Liver (tissue), 9 donors: Measurements from ENCODE around the gene SAC3D1. TPM values are rescaled to one million over a fixed set of nuclear protein-coding genes. Genes with fewer than 3 reads are reported as not detected.

Experiments
- DNase-seq: peaks from one replicate; pipeline ENCODE4 v3.0.0-alpha.2; 2017; ENCODE audit warnings: low spot score
- H3K27ac ChIP-seq, 2 donors: one replicate each; pipeline ENCODE4 v1.7.0; 2013; ENCODE audit warnings: inconsistent platforms in 2 of 2, low read length in 2 of 2, control low read depth in 1 of 2, low read depth in 1 of 2, mild to moderate bottlenecking in 1 of 2
- H3K27me3 ChIP-seq, 4 donors: one replicate each; pipeline versions ENCODE4 v1.6.1 to v1.7.0; 2013; ENCODE audit warnings: low read length in 3 of 4, inconsistent platforms in 1 of 4, mild to moderate bottlenecking in 1 of 4, moderate library complexity in 1 of 4; ENCODE audit not compliant: control insufficient read depth in 4 of 4, insufficient read depth in 4 of 4
- H3K36me3 ChIP-seq, 4 donors: one replicate each; pipeline versions ENCODE4 v1.6.1 to v1.7.0; 2013; ENCODE audit warnings: low read length in 3 of 4, mild to moderate bottlenecking in 3 of 4, low read depth in 1 of 4, moderate library complexity in 1 of 4; ENCODE audit not compliant: control insufficient read depth in 4 of 4, insufficient read depth in 3 of 4
- H3K4me1 ChIP-seq, 4 donors: one replicate each; pipeline versions ENCODE4 v1.6.1 to v1.7.0; 2013; ENCODE audit warnings: low read length in 3 of 4, mild to moderate bottlenecking in 3 of 4, moderate library complexity in 1 of 4; ENCODE audit not compliant: control insufficient read depth in 4 of 4, insufficient read depth in 4 of 4
- H3K4me3 ChIP-seq, 3 donors: one replicate each; pipeline versions ENCODE4 v1.6.1 to v1.7.0; 2013; ENCODE audit warnings: low read length in 3 of 3, control low read depth in 1 of 3, low read depth in 1 of 3, mild to moderate bottlenecking in 1 of 3
- H3K9ac ChIP-seq, 2 donors: one replicate each; pipeline ENCODE4 v1.7.0; 2013; ENCODE audit warnings: low read length in 2 of 2, mild to moderate bottlenecking in 2 of 2, moderate library complexity in 2 of 2, control low read depth in 1 of 2, low read depth in 1 of 2
- H3K9me3 ChIP-seq, 4 donors: one replicate each; pipeline versions ENCODE4 v1.6.1 to v1.7.0; 2013; ENCODE audit warnings: low read length in 3 of 4; ENCODE audit not compliant: control insufficient read depth in 4 of 4
- EGR1 ChIP-seq, 2 donors: IDR thresholded peaks; 2 replicates each; pipeline ENCODE4 v1.6.1; 2016 to 2018; ENCODE audit warnings: antibody characterized with exemption in 2 of 2, low read depth in 2 of 2
- FOXA1 ChIP-seq: IDR thresholded peaks from 2 replicates; pipeline ENCODE4 v1.6.1; 2016; ENCODE audit warnings: antibody characterized with exemption
- FOXA2 ChIP-seq: IDR thresholded peaks from 2 replicates; pipeline ENCODE4 v1.6.1; 2016; ENCODE audit warnings: antibody characterized with exemption
- GABPA ChIP-seq, 2 donors: IDR thresholded peaks in 1 of 2; conservative IDR thresholded peaks in 1 of 2; 2 replicates each; pipeline ENCODE4 v1.6.1; 2016; ENCODE audit warnings: antibody characterized with exemption in 2 of 2, mild to moderate bottlenecking in 1 of 2, moderate library complexity in 1 of 2
- HNF4A ChIP-seq, 2 donors: conservative IDR thresholded peaks; 2 replicates each; pipeline ENCODE4 v1.6.1; 2016; ENCODE audit warnings: antibody characterized with exemption in 2 of 2, mild to moderate bottlenecking in 2 of 2
- HNF4G ChIP-seq: IDR thresholded peaks from 2 replicates; pipeline ENCODE4 v1.6.1; 2016; ENCODE audit warnings: antibody characterized with exemption
- JUND ChIP-seq, 2 donors: IDR thresholded peaks; 2 replicates each; pipeline ENCODE4 v1.6.1; 2016; ENCODE audit warnings: antibody characterized with exemption in 2 of 2
- NR2F2 ChIP-seq: IDR thresholded peaks from 2 replicates; pipeline ENCODE4 v1.6.1; 2016; ENCODE audit warnings: antibody characterized with exemption
- RAD21 ChIP-seq, 2 donors: IDR thresholded peaks; 2 replicates each; pipeline ENCODE4 v1.6.1; 2016; ENCODE audit warnings: antibody characterized with exemption in 2 of 2, mild to moderate bottlenecking in 2 of 2
- RXRA ChIP-seq, 2 donors: IDR thresholded peaks; 2 replicates each; pipeline ENCODE4 v1.6.1; 2017 to 2018; ENCODE audit warnings: antibody characterized with exemption in 2 of 2, mild to moderate bottlenecking in 1 of 2
- SP1 ChIP-seq: IDR thresholded peaks from 2 replicates; pipeline ENCODE4 v1.6.1; 2018; ENCODE audit warnings: antibody characterized with exemption, mild to moderate bottlenecking
- TAF1 ChIP-seq: conservative IDR thresholded peaks from 2 replicates; pipeline ENCODE4 v1.6.1; 2016; ENCODE audit warnings: antibody characterized with exemption, mild to moderate bottlenecking
- YY1 ChIP-seq: IDR thresholded peaks from 2 replicates; pipeline ENCODE4 v1.6.1; 2016; ENCODE audit warnings: antibody characterized with exemption, mild to moderate bottlenecking
- WGBS: extraction: QIAGEN DNeasy Blood & Tissue Kit; methylation state at CpG from one replicate; pipeline ENCODE4 v1.1.7; 2013; 5-methylcytosine and 5-hydroxymethylcytosine counted together
- polyA plus RNA-seq, 2 donors: library from polyadenylated mRNA; stranded (reverse) in 1 of 2; unstranded in 1 of 2; fragments of 200-250 nt in 1 of 2; fragments of >200 nt in 1 of 2; fragmentation: Nextera tagmentation in 1 of 2; extraction: Ambion mirVana in 1 of 2; gene quantifications; one replicate each; pipeline versions ENCODE4 v1.2.1 to v1.2.3, GENCODE V29; 2013 to 2015
- total RNA-seq, 2 donors: library from RNA; depleted of rRNA; stranded (reverse); fragments of >200 nt; gene quantifications; one replicate each; pipeline ENCODE4 v1.2.3, GENCODE V29; 2014
- TF ChIP-seq, protein P1 (sequence below): IDR thresholded peaks from 2 replicates; pipeline ENCODE4 v1.6.1; 2016; ENCODE audit warnings: antibody characterized with exemption
- TF ChIP-seq, protein P2 (sequence below): fragments of 150-350 bp; IDR thresholded peaks from 2 replicates; pipeline ENCODE4 v1.5.1; 2017; ENCODE audit warnings: improper control_type of control experiment, low read depth, low read length; ENCODE audit not compliant: missing input control
- TF ChIP-seq, protein P3 (sequence below): IDR thresholded peaks from 2 replicates; pipeline ENCODE4 v1.6.1; 2016; ENCODE audit warnings: antibody characterized with exemption
- TF ChIP-seq, protein P4 (sequence below): IDR thresholded peaks from 2 replicates; pipeline ENCODE4 v1.6.1; 2016; ENCODE audit warnings: antibody characterized with exemption, mild to moderate bottlenecking
- TF ChIP-seq, protein P5 (sequence below): IDR thresholded peaks from 2 replicates; pipeline ENCODE4 v1.6.1; 2016; ENCODE audit warnings: antibody characterized with exemption
- donor health status: healthy.
- donor health status: healthy.
- donor health status: healthy.
- donor health status: healthy.
- donor health status: healthy.

SAC3D1 gene
- total and polyA plus RNA-seq, 4 donors: 3.8 to 7.9 (median 6.8) TPM

DNA sequence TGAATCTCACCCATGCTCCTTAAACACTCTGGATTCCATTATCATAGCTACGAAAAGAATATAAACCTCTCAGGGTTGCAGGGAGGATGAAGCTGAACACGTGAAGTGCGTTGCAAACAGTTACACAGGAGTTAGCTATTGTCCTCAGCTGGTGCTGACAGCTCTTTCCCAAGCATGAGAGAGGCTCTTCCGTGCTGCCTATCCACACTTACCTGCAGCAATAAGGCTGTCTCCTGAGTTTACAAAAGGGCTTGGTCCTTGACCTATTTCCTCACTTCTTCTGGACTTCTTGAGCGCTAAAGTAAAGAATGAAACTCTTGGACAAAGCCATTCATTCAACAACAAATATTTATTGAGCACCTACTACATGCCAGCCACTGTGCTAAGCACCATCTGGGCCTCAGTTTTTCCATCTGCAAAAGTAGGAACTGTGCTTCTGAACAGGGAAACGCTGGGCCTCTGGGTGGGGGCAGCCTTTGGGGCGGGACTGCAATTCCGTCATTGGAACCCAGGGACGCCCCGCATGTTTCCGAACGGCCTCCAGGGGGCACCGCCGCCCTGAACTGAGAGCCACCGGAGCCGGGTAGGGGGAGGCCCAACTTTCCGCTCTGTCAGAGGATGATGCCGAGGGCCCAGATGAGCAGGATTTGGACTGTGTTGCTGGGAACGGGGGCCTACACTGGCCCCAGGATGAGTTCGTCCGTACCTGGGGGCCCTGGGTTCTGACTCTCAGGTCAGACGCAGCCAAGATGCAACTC lies 27.7 kb upstream of the SAC3D1 start:
- no peaks in the 10 kb centered on the region for H3K27me3 ChIP-seq
- H3K9me3 ChIP-seq: no peaks in the 10 kb centered on the region
- peak; percentile 94 for DNase-seq
- H3K4me1 ChIP-seq: peaks cover 0 to 16% (median 10%) of the 10 kb centered on the region in 4 donors
- 14% methylated on average over 22 of the region's 22 CpGs for WGBS
- peak overlapping the region; percentile 97 to 99 for H3K27ac ChIP-seq
- TF ChIP-seq, protein P1, sequence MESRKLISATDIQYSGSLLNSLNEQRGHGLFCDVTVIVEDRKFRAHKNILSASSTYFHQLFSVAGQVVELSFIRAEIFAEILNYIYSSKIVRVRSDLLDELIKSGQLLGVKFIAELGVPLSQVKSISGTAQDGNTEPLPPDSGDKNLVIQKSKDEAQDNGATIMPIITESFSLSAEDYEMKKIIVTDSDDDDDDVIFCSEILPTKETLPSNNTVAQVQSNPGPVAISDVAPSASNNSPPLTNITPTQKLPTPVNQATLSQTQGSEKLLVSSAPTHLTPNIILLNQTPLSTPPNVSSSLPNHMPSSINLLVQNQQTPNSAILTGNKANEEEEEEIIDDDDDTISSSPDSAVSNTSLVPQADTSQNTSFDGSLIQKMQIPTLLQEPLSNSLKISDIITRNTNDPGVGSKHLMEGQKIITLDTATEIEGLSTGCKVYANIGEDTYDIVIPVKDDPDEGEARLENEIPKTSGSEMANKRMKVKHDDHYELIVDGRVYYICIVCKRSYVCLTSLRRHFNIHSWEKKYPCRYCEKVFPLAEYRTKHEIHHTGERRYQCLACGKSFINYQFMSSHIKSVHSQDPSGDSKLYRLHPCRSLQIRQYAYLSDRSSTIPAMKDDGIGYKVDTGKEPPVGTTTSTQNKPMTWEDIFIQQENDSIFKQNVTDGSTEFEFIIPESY: no peak
- TF ChIP-seq SP1: peak; percentile 27
- TF ChIP-seq FOXA1: no peak
- TF ChIP-seq FOXA2: no peak
- no peak for TF ChIP-seq TAF1
- peak; percentile 18 for TF ChIP-seq NR2F2
- no peak for TF ChIP-seq JUND (IDR thresholded peaks at IDR 0.05)
- TF ChIP-seq, protein P2, sequence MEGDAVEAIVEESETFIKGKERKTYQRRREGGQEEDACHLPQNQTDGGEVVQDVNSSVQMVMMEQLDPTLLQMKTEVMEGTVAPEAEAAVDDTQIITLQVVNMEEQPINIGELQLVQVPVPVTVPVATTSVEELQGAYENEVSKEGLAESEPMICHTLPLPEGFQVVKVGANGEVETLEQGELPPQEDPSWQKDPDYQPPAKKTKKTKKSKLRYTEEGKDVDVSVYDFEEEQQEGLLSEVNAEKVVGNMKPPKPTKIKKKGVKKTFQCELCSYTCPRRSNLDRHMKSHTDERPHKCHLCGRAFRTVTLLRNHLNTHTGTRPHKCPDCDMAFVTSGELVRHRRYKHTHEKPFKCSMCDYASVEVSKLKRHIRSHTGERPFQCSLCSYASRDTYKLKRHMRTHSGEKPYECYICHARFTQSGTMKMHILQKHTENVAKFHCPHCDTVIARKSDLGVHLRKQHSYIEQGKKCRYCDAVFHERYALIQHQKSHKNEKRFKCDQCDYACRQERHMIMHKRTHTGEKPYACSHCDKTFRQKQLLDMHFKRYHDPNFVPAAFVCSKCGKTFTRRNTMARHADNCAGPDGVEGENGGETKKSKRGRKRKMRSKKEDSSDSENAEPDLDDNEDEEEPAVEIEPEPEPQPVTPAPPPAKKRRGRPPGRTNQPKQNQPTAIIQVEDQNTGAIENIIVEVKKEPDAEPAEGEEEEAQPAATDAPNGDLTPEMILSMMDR: peak; percentile 88
- no peak for TF ChIP-seq YY1
- no peak for TF ChIP-seq GABPA (IDR thresholded peaks at IDR 0.05 in 1 of 2, conservative IDR thresholded peaks at IDR 0.05 in 1 of 2)
- peak; percentile 21 to 48 for TF ChIP-seq RXRA (IDR thresholded peaks at IDR 0.05)
- no peak for TF ChIP-seq EGR1 (IDR thresholded peaks at IDR 0.05; ENCODE audit: low read depth in 2 of 2)
- no peak for TF ChIP-seq HNF4G
- TF ChIP-seq, protein P3, sequence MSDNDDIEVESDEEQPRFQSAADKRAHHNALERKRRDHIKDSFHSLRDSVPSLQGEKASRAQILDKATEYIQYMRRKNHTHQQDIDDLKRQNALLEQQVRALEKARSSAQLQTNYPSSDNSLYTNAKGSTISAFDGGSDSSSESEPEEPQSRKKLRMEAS: no peak
- TF ChIP-seq RAD21 (IDR thresholded peaks at IDR 0.05): peak; percentile 85 to 86
- peak in 1 of 2 donors; percentile 16 for TF ChIP-seq HNF4A (conservative IDR thresholded peaks at IDR 0.05)
- TF ChIP-seq, protein P4, sequence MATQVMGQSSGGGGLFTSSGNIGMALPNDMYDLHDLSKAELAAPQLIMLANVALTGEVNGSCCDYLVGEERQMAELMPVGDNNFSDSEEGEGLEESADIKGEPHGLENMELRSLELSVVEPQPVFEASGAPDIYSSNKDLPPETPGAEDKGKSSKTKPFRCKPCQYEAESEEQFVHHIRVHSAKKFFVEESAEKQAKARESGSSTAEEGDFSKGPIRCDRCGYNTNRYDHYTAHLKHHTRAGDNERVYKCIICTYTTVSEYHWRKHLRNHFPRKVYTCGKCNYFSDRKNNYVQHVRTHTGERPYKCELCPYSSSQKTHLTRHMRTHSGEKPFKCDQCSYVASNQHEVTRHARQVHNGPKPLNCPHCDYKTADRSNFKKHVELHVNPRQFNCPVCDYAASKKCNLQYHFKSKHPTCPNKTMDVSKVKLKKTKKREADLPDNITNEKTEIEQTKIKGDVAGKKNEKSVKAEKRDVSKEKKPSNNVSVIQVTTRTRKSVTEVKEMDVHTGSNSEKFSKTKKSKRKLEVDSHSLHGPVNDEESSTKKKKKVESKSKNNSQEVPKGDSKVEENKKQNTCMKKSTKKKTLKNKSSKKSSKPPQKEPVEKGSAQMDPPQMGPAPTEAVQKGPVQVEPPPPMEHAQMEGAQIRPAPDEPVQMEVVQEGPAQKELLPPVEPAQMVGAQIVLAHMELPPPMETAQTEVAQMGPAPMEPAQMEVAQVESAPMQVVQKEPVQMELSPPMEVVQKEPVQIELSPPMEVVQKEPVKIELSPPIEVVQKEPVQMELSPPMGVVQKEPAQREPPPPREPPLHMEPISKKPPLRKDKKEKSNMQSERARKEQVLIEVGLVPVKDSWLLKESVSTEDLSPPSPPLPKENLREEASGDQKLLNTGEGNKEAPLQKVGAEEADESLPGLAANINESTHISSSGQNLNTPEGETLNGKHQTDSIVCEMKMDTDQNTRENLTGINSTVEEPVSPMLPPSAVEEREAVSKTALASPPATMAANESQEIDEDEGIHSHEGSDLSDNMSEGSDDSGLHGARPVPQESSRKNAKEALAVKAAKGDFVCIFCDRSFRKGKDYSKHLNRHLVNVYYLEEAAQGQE: peak; percentile 51
- TF ChIP-seq, protein P5, sequence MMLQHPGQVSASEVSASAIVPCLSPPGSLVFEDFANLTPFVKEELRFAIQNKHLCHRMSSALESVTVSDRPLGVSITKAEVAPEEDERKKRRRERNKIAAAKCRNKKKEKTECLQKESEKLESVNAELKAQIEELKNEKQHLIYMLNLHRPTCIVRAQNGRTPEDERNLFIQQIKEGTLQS: no peak
- no peaks in the 10 kb centered on the region for H3K36me3 ChIP-seq
- peak overlapping the region; percentile 79 to 95 for H3K9ac ChIP-seq
- peak overlapping the region; percentile 80 to 94 (median 91) for H3K4me3 ChIP-seq
